ENCODE data around the gene ATP1B2. TPM values are rescaled to one million over a fixed set of nuclear protein-coding genes. Genes with fewer than 3 reads are reported as not detected.
"Not testable (repeated sequence)": the region's sequence is repeated elsewhere in the genome, so short reads cannot be mapped to it uniquely, and the experiment has no call there.

The ATP1B2 gene
- polyA plus RNA-seq, 1 donor: 20.5 TPM

GRCh38 chr17:7632492-7632894 is 18.2 kb upstream of the ATP1B2 start:
- DNase-seq: no peak

DNA sequence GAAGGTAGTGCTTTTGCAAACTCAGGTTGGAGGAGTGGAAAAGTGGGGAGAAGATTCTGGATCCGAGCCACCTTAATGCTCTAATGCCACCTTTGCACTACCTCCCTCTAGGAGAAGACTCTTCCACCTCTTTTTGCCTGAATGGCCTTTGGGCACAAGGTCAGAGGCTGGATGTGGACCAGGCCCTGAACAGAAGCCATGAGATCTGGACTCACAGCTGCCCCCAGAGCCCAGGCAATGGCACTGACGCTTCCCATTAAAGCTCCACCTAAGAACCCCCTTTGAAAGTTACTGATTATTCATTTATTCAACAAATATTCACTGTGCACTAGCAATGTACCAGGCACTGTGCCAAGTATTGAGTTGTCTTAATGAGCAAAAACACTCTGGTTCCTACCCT is 17.6 kb upstream of the ATP1B2 start:
- no peak for DNase-seq

DNA sequence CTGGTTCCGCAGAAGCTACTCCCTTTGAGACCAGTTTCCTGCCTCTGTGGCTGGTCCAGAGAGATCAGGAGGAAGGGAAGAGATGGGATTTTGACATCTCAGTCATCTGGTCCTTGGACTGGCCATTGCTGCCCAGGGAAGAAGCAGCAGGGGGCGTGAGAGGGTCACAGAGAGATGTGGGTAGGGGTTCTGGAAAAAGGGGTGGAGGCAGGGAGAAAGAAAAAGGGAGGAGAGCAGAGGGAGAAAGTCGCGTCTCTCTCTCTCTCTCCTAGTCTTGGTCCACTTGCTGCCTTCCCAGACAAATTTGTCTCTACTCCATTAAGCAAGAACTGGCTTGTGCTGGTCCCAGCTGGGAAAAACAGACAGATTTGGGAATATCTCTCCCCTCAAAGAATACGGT is 16.3 kb upstream of the ATP1B2 start:
- no peak for DNase-seq

DNA sequence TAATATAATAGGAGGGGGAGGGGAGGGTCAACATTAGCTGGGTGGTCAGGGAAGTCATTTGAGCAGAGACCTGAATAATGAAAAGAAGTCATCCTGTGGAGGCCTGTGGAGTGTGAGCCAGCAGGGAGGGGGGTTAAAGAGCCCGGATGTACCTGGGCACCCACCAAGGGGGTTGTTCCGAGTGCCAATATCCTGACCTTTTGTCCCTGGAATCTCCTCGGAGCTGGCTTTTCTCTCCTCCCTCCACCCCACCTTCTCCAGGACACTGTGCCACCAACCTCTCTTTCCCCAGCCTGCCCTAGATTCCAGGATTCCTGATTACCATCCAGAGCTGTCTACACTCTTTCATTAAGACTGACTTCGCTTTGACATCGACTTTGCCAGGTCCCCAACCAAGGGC is 14.6 kb upstream of the ATP1B2 start:
- no peak for DNase-seq

GRCh38 chr17:7640783-7641182 is 9.9 kb upstream of the ATP1B2 start:
- no peak for DNase-seq

DNA sequence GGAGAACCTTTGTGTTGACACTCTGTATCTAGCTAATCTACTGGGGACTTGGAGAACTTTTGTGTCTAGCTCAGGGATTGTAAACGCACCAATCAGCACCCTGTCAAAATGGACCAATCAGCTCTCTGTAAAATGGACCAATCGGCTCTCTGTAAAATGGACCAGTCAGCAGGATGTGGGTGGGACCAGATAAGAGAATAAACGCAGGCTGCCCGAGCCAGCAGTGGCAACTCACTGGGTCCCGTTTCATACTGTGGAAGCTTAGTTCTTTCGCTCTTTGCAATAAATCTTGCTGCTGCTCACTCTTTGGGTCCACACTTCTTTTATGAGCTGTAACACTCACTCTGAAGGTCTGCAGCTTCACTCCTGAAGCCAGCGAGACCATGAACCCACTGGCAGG is 9.1 kb upstream of the ATP1B2 start:
- not testable (repeated sequence) for DNase-seq

DNA sequence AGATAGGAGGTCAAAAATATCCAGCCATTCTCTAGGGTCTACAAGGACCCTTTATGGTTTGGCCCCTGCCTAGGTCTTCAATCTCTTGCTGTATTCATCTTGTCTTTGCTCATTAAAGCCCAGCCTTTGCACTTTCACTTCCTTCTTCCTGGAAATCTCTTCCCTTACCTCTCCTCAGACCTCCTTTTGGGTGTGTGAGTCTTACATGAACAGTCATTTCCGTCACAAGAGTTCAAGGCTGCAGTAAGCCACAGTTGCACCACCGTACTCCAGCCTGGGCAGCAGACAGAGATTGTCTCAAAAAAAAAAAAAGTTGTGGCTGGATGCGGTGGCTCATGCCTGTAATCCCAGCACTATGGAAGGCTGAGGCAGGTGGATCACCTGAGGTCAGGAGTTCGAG is 6.0 kb upstream of the ATP1B2 start:
- no peak for DNase-seq

- DNase-seq: no peak
These were observed 4.3 kb upstream of the ATP1B2 start for GRCh38 chr17:7646457-7646856.

GRCh38 chr17:7647018-7647417 is 3.7 kb upstream of the ATP1B2 start:
- no peak for DNase-seq

GRCh38 chr17:7651097-7651664 is 455 bp downstream of the ATP1B2 start:
- no peak for DNase-seq

DNA sequence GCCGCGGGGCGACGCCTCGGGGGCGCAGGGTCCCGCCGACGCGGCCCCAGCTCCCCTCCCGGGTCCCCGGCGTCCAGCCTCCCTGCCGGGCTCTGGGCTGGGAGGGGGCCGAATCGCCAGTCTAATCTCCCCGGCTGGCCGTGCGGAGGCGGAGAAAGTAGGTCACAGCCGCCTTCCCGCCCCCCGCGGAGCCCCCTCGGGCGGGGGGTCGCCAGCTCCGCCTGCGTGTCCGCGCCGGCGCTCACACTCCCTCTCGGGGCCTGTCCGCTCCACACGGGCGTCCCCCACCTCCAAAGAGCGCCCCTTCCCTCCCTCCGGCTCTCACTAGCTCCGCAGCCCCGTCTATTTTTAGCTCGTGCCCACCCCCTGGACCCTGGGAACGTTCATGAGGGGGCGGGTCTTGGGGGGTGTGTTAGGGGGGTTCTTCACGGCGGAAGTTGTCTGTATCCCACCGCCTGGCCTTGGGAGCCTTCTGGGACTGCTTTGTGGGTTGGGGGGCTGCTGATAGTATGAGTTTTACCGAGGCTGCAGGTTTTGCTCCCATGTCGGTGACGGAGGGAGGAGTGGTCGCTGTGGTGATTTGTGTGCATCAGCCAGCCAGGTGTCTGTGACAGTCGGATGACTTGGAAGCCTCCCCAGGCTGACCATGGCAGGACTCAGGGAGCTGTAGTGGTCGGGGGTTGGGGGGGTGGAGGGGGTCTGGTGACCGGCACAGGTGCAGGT is 1.1 kb downstream of the ATP1B2 start:
- peak; percentile 80 for DNase-seq

- no peak for DNase-seq
These were observed 1.9 kb downstream of the ATP1B2 start for GRCh38 chr17:7652388-7653356.

DNA sequence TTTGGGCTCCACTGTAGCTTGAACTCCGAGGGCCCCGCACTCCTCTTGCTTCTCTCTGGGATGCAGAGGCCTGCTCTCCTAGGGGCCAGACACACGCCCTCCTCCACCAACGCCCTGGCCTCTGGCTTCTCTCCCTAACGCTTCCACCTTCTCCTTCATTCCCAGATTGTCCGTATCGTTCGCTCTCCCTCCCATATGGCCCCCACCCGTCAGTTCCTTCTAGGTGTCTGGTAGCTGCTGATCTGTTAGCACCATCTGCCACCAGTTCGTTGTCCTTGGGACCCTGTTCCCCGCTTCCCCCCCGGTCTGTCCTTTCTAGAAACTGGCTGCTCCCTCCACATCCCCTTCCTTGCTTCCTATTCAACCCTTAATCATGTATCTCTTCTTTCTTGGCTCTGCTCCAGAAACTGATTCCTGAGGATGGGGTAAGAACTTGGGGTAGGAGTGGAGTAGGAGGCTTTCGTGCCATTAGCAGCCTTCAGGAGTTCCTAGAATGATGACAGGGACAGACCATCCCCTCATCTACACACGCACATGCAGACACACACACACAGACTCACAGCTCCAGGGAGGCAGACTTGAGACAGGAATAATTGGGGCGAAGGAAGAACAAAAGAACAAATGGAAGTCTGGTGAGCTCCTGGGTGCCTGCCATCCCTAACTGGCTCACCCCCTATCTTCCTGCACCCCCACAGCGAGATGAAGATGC is 4.3 kb downstream of the ATP1B2 start:
- DNase-seq: no peak

DNA sequence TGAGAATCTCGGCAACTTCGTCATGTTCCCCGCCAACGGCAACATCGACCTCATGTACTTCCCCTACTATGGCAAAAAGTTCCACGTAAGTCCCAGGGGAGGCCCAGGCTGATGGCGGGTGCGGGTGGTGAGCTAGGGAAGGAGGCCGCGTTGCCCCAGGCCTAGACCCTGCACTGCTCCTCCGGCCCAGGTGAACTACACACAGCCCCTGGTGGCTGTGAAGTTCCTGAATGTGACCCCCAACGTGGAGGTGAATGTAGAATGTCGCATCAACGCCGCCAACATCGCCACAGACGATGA is 4.8 kb downstream of the ATP1B2 start:
- DNase-seq: no peak

GRCh38 chr17:7656958-7657609 is 6.4 kb downstream of the ATP1B2 start:
- peak; percentile 72 for DNase-seq

GRCh38 chr17:7667656-7668406 is 17.1 kb downstream of the ATP1B2 start:
- DNase-seq: no peak

- no peak for DNase-seq
These were observed 17.8 kb downstream of the ATP1B2 start for GRCh38 chr17:7668482-7668881.

DNA sequence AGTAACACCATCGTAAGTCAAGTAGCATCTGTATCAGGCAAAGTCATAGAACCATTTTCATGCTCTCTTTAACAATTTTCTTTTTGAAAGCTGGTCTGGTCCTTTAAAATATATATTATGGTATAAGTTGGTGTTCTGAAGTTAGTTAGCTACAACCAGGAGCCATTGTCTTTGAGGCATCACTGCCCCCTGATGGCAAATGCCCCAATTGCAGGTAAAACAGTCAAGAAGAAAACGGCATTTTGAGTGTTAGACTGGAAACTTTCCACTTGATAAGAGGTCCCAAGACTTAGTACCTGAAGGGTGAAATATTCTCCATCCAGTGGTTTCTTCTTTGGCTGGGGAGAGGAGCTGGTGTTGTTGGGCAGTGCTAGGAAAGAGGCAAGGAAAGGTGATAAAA is 22.5 kb downstream of the ATP1B2 start:
- no peak for DNase-seq

DNA sequence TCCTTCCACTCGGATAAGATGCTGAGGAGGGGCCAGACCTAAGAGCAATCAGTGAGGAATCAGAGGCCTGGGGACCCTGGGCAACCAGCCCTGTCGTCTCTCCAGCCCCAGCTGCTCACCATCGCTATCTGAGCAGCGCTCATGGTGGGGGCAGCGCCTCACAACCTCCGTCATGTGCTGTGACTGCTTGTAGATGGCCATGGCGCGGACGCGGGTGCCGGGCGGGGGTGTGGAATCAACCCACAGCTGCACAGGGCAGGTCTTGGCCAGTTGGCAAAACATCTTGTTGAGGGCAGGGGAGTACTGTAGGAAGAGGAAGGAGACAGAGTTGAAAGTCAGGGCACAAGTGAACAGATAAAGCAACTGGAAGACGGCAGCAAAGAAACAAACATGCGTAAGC is 24.2 kb downstream of the ATP1B2 start:
- no peak for DNase-seq

DNA sequence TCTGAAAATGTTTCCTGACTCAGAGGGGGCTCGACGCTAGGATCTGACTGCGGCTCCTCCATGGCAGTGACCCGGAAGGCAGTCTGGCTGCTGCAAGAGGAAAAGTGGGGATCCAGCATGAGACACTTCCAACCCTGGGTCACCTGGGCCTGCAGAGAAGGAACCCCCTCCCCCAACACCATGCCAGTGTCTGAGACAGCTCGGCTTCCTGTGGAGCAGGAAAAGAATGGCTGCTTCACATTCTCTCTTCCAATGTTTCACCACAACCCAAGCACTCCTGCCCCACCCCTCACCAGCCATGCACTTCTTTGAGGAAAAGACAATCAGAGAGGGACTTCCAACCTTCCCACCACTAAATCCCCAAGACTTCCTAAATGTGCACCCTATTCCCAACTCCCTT is 25.8 kb downstream of the ATP1B2 start:
- no peak for DNase-seq

- no peak for DNase-seq
These were observed 26.8 kb downstream of the ATP1B2 start for GRCh38 chr17:7677388-7678067.
